GM12873 (cell line): ENCODE measurements around the gene TOR3A.

Experiments
- CTCF ChIP-seq: IDR thresholded peaks from 2 replicates; pipeline ENCODE4 v1.5.1; 2012; ENCODE audit warnings: low read depth, mild to moderate bottlenecking, moderate library complexity, low read length, control low read depth; ENCODE audit not compliant: insufficient read depth; ENCODE audit errors: missing control alignments

TOR3A gene

GRCh38 chr1:179081687-179082332 lies at the start of gene TOR3A:
TOR3A (plus strand) TSS chr1:179082070; CDS start chr1:179082129, 59 bp downstream.
- TF ChIP-seq CTCF = no peak

GRCh38 chr1:179034720-179035119 lies 47.1 kb upstream of the TOR3A start:
- no peak for TF ChIP-seq CTCF

GRCh38 chr1:179036844-179037465 lies 44.9 kb upstream of the TOR3A start:
- no peak for TF ChIP-seq CTCF

GRCh38 chr1:179038528-179039281 lies 43.2 kb upstream of the TOR3A start:
- TF ChIP-seq CTCF = no peak

GRCh38 chr1:179042087-179042486 lies 39.8 kb upstream of the TOR3A start:
- no peak for TF ChIP-seq CTCF

GRCh38 chr1:179042700-179043099 lies 39.2 kb upstream of the TOR3A start:
- TF ChIP-seq CTCF = no peak

- no peak for TF ChIP-seq CTCF
Observed at GRCh38 chr1:179043266-179043665, 38.6 kb upstream of the TOR3A start.
